Activated CD4-positive, alpha-beta T cell treated with anti-CD3 and anti-CD28 coated beads, Interleukin-2, amount 50 U/mL, for 24 hours (primary cell): Measurements from ENCODE around the gene PWWP2B.
"Not testable (repeated sequence)": the region's sequence is repeated elsewhere in the genome, so short reads cannot be mapped to it uniquely, and the experiment has no call there.

Source experiments
- DNase-seq, 2 donors: peaks; one replicate each; pipeline ENCODE4 v3.0.0-alpha.2; 2020; ENCODE audit warnings: low read depth in 1 of 2, low spot score in 1 of 2

The PWWP2B gene

DNA sequence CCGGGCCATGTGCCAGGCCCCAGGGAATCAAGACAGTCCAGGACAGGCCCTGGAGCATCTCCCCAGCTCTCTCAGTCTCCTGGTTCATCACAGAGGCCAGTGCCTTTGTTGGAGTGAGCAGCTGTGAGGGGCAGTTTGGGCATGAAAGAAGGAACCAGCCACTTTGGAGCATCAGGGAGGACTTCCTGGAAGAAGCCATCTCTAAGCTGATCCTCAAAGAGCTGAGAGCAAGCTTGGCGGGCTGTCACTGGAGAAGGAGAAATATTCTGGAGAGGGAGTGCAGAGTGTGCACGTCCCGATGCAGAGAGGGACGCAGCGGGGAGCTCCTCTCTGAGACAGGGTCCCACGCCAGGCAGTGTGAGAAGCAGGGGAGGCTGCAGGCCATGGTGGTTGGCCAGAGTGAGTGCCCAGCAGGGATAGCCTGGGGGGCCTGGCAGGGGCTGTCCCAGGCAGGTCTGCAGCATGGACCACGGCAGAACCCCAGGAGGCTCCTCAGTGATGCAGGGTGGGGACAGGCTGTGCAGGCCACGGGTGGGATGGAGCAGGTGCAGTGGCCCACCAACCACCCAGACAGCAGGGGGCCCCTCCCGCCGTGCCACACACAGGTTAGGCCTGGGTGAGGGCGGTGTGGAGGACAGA is 34.7 kb downstream of the PWWP2B start:
- DNase-seq: no peak

DNA sequence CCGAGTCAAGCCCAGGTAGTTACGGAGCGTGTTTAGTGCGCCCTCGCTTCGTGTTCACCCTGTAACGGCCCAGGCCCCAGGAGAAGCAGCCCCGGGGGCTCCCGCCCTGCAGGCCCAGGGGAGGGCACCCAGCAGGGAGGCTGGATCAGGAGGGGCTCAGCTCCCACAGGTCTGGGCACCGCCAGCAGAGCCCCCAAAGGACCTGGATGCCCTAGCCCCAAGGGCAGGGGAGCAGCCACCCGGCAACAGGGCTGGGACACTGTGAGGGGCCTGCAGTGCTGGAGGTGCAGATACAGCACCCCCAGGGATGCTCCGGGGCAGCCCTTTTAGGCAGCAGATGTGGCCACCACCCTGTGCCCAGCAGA is 35.2 kb downstream of the PWWP2B start:
- no peak for DNase-seq

DNA sequence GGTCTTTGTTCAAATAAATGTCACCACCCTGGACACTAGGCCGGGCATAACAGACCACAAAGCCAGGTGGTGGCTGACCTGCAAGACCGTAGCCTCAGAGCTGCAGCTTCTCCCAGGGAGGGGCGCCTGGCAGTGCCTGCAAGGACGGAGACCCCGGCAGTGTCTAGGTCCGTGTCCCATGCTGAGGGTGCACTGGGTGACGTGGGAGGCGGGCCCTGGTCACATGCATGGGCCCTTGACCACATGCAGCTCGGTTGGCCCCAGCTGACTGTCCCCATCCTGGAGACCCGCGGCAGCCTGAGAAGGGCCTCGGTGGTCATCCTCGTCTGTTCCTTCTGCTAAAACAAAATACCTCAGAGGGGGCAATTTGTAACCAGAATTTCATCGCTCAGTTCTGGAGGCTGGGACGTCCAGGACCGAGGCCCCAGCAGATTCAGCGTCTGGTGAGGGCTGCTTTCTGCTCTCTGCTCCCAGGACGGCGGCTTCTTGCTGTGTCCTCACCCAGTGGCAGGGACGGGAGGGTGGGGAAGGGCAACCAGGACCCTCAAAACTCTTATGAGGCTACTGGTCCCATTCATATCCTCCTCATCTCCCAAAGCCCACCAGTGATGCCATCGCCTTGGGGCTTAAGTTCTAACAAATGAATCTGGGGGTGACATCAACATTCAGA is 36.8 kb downstream of the PWWP2B start:
- DNase-seq: no peak

DNA sequence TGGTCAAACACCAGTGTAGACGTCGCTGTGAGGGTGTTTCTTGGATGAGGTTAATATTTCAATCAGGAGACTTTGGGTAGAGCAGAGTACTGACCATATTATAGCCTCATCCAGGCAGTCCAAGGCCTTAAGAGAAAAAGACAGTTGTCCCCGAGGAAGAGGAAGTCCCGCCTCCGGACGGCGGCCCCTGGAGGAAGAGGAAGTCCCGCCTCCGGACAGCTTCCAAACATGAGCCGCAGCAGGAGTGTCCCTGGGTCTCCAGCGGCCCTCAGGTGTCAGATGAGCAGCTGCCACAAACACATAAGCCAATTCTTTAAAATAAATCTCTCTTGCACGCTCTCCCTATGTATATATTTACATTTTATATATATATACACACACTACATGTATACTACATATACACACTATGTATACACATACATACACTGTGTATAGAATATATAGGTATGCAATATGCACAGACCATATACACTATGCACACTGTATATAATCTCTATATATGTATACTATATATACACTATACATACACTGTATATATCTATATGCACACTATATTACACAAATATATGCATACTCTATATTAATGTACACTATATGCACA is 37.5 kb downstream of the PWWP2B start:
- peak; percentile 40 to 58 for DNase-seq

DNA sequence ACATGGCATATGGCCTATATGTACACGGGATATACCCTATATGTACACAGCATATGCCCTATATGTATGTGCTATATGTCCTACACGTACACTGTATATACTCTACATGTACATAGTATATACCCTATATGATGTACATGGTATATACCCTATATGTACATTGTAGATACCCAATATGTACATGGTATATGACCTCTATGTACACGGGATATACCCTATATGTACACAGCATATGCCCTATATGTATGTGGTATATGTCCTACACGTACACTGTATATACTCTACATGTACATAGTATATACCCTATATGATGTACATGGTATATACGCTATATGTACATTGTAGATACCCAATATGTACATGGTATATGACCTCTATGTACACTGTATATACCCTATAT is 38.3 kb downstream of the PWWP2B start:
- DNase-seq: not testable (repeated sequence)

GRCh38 chr10:132436096-132436495 is 39.1 kb downstream of the PWWP2B start:
- DNase-seq: not testable (repeated sequence)

GRCh38 chr10:132436861-132437410 is 39.9 kb downstream of the PWWP2B start:
- DNase-seq: no peak

DNA sequence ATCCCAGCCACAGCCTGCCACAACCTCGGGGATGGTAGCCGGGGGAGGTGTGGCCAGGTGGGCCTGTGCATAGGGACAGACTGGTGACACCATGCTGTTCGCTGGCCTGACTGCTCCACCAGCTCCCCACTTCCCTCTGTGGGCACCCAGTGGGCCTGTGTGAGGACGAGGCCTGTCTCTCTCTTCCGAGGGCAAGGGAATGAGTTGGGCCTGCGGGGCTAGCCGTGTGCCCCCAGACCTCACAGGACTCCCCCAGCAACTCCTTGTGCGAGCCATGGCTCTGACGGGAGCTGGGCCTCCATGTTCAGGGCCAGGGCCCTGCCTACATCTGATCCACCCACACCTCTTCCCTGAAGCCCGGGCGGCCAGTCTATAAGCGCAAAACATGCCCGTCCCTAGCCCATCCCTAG is 40.5 kb downstream of the PWWP2B start:
- DNase-seq: no peak

GRCh38 chr10:132438091-132439024 is 41.4 kb downstream of the PWWP2B start:
- DNase-seq: no peak

DNA sequence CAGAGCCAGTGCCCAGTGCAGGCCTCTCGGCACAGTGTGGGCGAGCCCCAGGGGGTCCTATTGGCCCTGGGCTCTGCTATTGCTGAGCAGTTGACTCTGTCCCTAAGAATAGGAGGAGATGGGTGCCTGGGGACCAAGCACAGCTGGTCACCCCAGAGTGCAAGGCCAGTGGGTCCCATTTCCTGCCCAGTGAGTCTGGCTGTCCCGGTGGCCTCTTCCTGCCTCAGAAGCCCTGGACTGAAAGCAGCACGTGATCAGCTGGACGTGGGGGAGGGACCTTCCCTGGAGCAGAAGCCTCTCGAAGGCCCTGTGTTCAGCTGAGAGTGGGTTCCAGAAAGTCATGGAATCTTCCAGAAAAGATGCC is 42.0 kb downstream of the PWWP2B start:
- no peak for DNase-seq

GRCh38 chr10:132439424-132440163 is 42.6 kb downstream of the PWWP2B start:
- DNase-seq: no peak

GRCh38 chr10:132440791-132441565 is 44.0 kb downstream of the PWWP2B start:
- DNase-seq: no peak

- DNase-seq: no peak
These were observed 45.0 kb downstream of the PWWP2B start for GRCh38 chr10:132441818-132442524.

GRCh38 chr10:132442636-132443035 is 45.6 kb downstream of the PWWP2B start:
- no peak for DNase-seq

- peak; percentile 33 to 61 for DNase-seq
These were observed 46.6 kb downstream of the PWWP2B start for GRCh38 chr10:132443605-132443982.

- DNase-seq: no peak
These were observed 47.2 kb downstream of the PWWP2B start for GRCh38 chr10:132443983-132444876.

- no peak for DNase-seq
These were observed 47.9 kb downstream of the PWWP2B start for GRCh38 chr10:132444877-132445351.
